GM23338 (cell line): ENCODE data around the gene C17orf50. TPM values are rescaled to one million over a fixed set of nuclear protein-coding genes. Genes with fewer than 3 reads are reported as not detected.

Experiments used
- ATAC-seq: fragments of 200-7000 bp; cut with Tn5 transposase; 3 replicates; pipeline ENCODE4 v1.9.1; 2020
- DNase-seq: peaks from one replicate; pipeline ENCODE4 v3.0.0-alpha.2; 2015; ENCODE audit warnings: low spot score
- H2AFZ ChIP-seq: fragments of 200-600 bp; sonication (generic); 2 replicates; pipeline ENCODE4 v1.8.0; 2016; ENCODE audit warnings: antibody characterized with exemption, mild to moderate bottlenecking, moderate library complexity
- H3F3A ChIP-seq: fragments of 200-600 bp; sonication (generic); replicated peaks from 2 replicates; pipeline ENCODE4 v1.8.0; 2017; ENCODE audit warnings: antibody characterized with exemption, mixed run types, low read depth
- H3K27ac ChIP-seq: fragments of 200-600 bp; sonication (generic); 2 replicates; pipeline ENCODE4 v1.6.1; 2016; ENCODE audit warnings: low read depth
- H3K27me3 ChIP-seq: fragments of 200-600 bp; sonication (generic); 2 replicates; pipeline ENCODE4 v1.8.0; 2016; ENCODE audit warnings: mild to moderate bottlenecking, mixed run types, moderate library complexity; ENCODE audit not compliant: insufficient read depth
- H3K36me3 ChIP-seq: fragments of 200-600 bp; sonication (generic); 2 replicates; pipeline ENCODE4 v1.8.0; 2016; ENCODE audit warnings: mild to moderate bottlenecking; ENCODE audit not compliant: insufficient read depth
- H3K4me1 ChIP-seq: fragments of 200-600 bp; sonication (generic); 2 replicates; pipeline ENCODE4 v1.8.0; 2016; ENCODE audit warnings: mild to moderate bottlenecking, moderate library complexity; ENCODE audit not compliant: insufficient read depth
- H3K4me2 ChIP-seq: fragments of 200-600 bp; sonication (generic); 2 replicates; pipeline ENCODE4 v1.7.1; 2017; ENCODE audit warnings: mixed run types
- H3K4me3 ChIP-seq: fragments of 200-600 bp; sonication (generic); 2 replicates; pipeline ENCODE4 v1.6.1; 2016; ENCODE audit warnings: mixed run types
- H3K79me2 ChIP-seq: fragments of 200-600 bp; sonication (generic); replicated peaks from 2 replicates; pipeline ENCODE4 v1.8.0; 2017; ENCODE audit warnings: mild to moderate bottlenecking; ENCODE audit not compliant: insufficient read depth
- H3K9me2 ChIP-seq: fragments of 200-600 bp; sonication (generic); 2 replicates; pipeline ENCODE4 v1.8.0; 2017; ENCODE audit not compliant: insufficient read depth
- H4K20me1 ChIP-seq: fragments of 200-600 bp; sonication (generic); replicated peaks from 2 replicates; pipeline ENCODE4 v1.8.0; 2017; ENCODE audit warnings: mild to moderate bottlenecking; ENCODE audit not compliant: insufficient read depth
- H3K27ac Mint-ChIP-seq: 2 replicates; pipeline ENCODE4 v1.8.0; 2020; ENCODE audit warnings: inconsistent platforms, mild to moderate bottlenecking, moderate library complexity, mixed read lengths
- H3K27me3 Mint-ChIP-seq: 3 replicates; pipeline ENCODE4 v1.8.0; 2022; ENCODE audit warnings: low read depth, mild to moderate bottlenecking, moderate library complexity, mixed read lengths, inconsistent platforms; ENCODE audit not compliant: insufficient read depth, poor library complexity
- H3K36me3 Mint-ChIP-seq: 3 replicates; pipeline ENCODE4 v1.8.0; 2021; ENCODE audit warnings: low read depth, mild to moderate bottlenecking, inconsistent platforms, moderate library complexity, mixed read lengths
- H3K4me1 Mint-ChIP-seq: 3 replicates; pipeline ENCODE4 v1.8.0; 2020; ENCODE audit warnings: mild to moderate bottlenecking, inconsistent platforms, mixed read lengths
- H3K4me3 Mint-ChIP-seq: 3 replicates; pipeline ENCODE4 v1.8.0; 2021; ENCODE audit warnings: moderate library complexity, mild to moderate bottlenecking, inconsistent platforms, mixed read lengths
- H3K9me3 Mint-ChIP-seq: 3 replicates; pipeline ENCODE4 v1.8.0; 2020; ENCODE audit warnings: moderate library complexity, mild to moderate bottlenecking, inconsistent platforms, mixed read lengths
- CREB1 ChIP-seq: fragments of 250-450 bp; sonication (Bioruptor Pico); IDR thresholded peaks from 2 replicates; pipeline ENCODE4 v1.5.0; 2020; ENCODE audit warnings: low read depth, mild to moderate bottlenecking, moderate library complexity
- CTCF ChIP-seq, 2 experiments: fragments of 200-600 bp in 1 of 2; sonication (generic) in 1 of 2; conservative IDR thresholded peaks; 2 replicates each; pipeline versions ENCODE4 v1.5.1 to v1.6.1; 2016 to 2017; ENCODE audit warnings: antibody characterized with exemption in 2 of 2, low read depth in 2 of 2, mild to moderate bottlenecking in 2 of 2, moderate library complexity in 1 of 2
- ETS1 ChIP-seq: IDR thresholded peaks from 2 replicates; pipeline ENCODE4 v1.6.1; 2016; ENCODE audit warnings: antibody characterized with exemption
- EZH2 ChIP-seq: fragments of 200-600 bp; sonication (generic); IDR thresholded peaks from one replicate; pipeline ENCODE4 v1.8.0; 2017; ENCODE audit warnings: antibody characterized with exemption, mild to moderate bottlenecking, low read depth; ENCODE audit not compliant: unreplicated experiment
- EZH2phosphoT487 ChIP-seq: fragments of 200-600 bp; sonication (generic); IDR thresholded peaks from one replicate; pipeline ENCODE4 v1.8.1; 2018; ENCODE audit warnings: antibody characterized with exemption; ENCODE audit not compliant: unreplicated experiment
- JUNB ChIP-seq: IDR thresholded peaks from one replicate; pipeline ENCODE4 v1.6.1; 2016; ENCODE audit warnings: antibody characterized with exemption; ENCODE audit not compliant: unreplicated experiment
- NANOG ChIP-seq: IDR thresholded peaks from 2 replicates; pipeline ENCODE4 v1.6.1; 2016; ENCODE audit warnings: antibody characterized with exemption, borderline replicate concordance
- POLR2AphosphoS5 ChIP-seq: IDR thresholded peaks from 2 replicates; pipeline ENCODE4 v1.6.1; 2016; ENCODE audit warnings: antibody characterized with exemption, low read depth
- REST ChIP-seq: IDR thresholded peaks from one replicate; pipeline ENCODE4 v1.6.1; 2018; ENCODE audit warnings: antibody characterized with exemption; ENCODE audit not compliant: unreplicated experiment
- STAT1 ChIP-seq: IDR thresholded peaks from one replicate; pipeline ENCODE4 v1.6.1; 2016; ENCODE audit warnings: antibody characterized with exemption; ENCODE audit not compliant: unreplicated experiment
- ZNF114 ChIP-seq: fragments of 250-450 bp; sonication (Bioruptor Pico); IDR thresholded peaks from 2 replicates; pipeline ENCODE4 v1.5.0; 2020; ENCODE audit warnings: mild to moderate bottlenecking, moderate library complexity
- ZNF331 ChIP-seq: fragments of 250-450 bp; sonication (Bioruptor Pico); IDR thresholded peaks from 2 replicates; pipeline ENCODE4 v1.5.0; 2020; ENCODE audit warnings: low read depth, mild to moderate bottlenecking, moderate library complexity
- polyA plus RNA-seq: library from polyadenylated mRNA; unstranded; fragments of >200 nt; fragmentation: Nextera tagmentation; extraction: Ambion mirVana; gene quantifications from 2 replicates; pipeline ENCODE4 v1.2.1, GENCODE V29; 2016
- total RNA-seq: library from RNA; depleted of rRNA; stranded (reverse); fragments of >200 nt; shearing (Covaris generic); gene quantifications from 2 replicates; pipeline ENCODE4 v1.2.3, GENCODE V29; 2014
- TF ChIP-seq, protein P1 (sequence below): fragments of 250-450 bp; sonication (Bioruptor Pico); IDR thresholded peaks from 2 replicates; pipeline ENCODE4 v1.5.0; 2020; ENCODE audit warnings: mild to moderate bottlenecking, moderate library complexity

Gene C17orf50
- total and polyA plus RNA-seq, 2 experiments from 2014 or later = 0.74 to 1.6 TPM

- DNase-seq = no peak
- Histone ChIP-seq H3F3A (peaks cover 3% of the 10 kb centered on the region; the same call in 1 of the 2 replicates), H3K4me1 (peaks cover 9% of the 10 kb centered on the region; the same call in 1 of the 2 replicates), H3K4me2 (no peak overlapping the region), H4K20me1 (no peaks in the 10 kb centered on the region; the same call in 1 of the 2 replicates), H3K9me2 (peaks cover under 1% of the 10 kb centered on the region; the same call in 1 of the 2 replicates), H3K27ac (no peak overlapping the region), H3K36me3 (no peaks in the 10 kb centered on the region), H2AFZ (no peak overlapping the region), H3K79me2 (no peaks in the 10 kb centered on the region), H3K27me3 (peaks cover 46% of the 10 kb centered on the region), H3K4me3 (no peak overlapping the region)
- Mint-ChIP-seq H3K27me3 (peaks cover 36% of the 10 kb centered on the region), H3K4me1 (peaks cover 25% of the 10 kb centered on the region), H3K36me3 (0 out of 3 replicates have a peak, but pooled peaks cover 2% of the 10 kb centered on the region), H3K9me3 (peaks cover 2% of the 10 kb centered on the region; the same call in 2 of the 3 replicates), H3K4me3 (no peak overlapping the region), H3K27ac (no peak overlapping the region)
- ATAC-seq = no peak
- TF ChIP-seq NANOG (no peak), ZNF331 (no peak), POLR2AphosphoS5 (no peak), REST (no peak), EZH2phosphoT487 (no peak), ETS1 (no peak), JUNB (no peak), STAT1 (no peak), CREB1 (CRISPR knock-in tag) (no peak), EZH2 (no peak), CTCF (conservative IDR thresholded peaks at IDR 0.05; ENCODE audit: low read depth in 2 of 2) (no peak), ZNF114 (CRISPR knock-in tag) (no peak)
- TF ChIP-seq, protein P1, sequence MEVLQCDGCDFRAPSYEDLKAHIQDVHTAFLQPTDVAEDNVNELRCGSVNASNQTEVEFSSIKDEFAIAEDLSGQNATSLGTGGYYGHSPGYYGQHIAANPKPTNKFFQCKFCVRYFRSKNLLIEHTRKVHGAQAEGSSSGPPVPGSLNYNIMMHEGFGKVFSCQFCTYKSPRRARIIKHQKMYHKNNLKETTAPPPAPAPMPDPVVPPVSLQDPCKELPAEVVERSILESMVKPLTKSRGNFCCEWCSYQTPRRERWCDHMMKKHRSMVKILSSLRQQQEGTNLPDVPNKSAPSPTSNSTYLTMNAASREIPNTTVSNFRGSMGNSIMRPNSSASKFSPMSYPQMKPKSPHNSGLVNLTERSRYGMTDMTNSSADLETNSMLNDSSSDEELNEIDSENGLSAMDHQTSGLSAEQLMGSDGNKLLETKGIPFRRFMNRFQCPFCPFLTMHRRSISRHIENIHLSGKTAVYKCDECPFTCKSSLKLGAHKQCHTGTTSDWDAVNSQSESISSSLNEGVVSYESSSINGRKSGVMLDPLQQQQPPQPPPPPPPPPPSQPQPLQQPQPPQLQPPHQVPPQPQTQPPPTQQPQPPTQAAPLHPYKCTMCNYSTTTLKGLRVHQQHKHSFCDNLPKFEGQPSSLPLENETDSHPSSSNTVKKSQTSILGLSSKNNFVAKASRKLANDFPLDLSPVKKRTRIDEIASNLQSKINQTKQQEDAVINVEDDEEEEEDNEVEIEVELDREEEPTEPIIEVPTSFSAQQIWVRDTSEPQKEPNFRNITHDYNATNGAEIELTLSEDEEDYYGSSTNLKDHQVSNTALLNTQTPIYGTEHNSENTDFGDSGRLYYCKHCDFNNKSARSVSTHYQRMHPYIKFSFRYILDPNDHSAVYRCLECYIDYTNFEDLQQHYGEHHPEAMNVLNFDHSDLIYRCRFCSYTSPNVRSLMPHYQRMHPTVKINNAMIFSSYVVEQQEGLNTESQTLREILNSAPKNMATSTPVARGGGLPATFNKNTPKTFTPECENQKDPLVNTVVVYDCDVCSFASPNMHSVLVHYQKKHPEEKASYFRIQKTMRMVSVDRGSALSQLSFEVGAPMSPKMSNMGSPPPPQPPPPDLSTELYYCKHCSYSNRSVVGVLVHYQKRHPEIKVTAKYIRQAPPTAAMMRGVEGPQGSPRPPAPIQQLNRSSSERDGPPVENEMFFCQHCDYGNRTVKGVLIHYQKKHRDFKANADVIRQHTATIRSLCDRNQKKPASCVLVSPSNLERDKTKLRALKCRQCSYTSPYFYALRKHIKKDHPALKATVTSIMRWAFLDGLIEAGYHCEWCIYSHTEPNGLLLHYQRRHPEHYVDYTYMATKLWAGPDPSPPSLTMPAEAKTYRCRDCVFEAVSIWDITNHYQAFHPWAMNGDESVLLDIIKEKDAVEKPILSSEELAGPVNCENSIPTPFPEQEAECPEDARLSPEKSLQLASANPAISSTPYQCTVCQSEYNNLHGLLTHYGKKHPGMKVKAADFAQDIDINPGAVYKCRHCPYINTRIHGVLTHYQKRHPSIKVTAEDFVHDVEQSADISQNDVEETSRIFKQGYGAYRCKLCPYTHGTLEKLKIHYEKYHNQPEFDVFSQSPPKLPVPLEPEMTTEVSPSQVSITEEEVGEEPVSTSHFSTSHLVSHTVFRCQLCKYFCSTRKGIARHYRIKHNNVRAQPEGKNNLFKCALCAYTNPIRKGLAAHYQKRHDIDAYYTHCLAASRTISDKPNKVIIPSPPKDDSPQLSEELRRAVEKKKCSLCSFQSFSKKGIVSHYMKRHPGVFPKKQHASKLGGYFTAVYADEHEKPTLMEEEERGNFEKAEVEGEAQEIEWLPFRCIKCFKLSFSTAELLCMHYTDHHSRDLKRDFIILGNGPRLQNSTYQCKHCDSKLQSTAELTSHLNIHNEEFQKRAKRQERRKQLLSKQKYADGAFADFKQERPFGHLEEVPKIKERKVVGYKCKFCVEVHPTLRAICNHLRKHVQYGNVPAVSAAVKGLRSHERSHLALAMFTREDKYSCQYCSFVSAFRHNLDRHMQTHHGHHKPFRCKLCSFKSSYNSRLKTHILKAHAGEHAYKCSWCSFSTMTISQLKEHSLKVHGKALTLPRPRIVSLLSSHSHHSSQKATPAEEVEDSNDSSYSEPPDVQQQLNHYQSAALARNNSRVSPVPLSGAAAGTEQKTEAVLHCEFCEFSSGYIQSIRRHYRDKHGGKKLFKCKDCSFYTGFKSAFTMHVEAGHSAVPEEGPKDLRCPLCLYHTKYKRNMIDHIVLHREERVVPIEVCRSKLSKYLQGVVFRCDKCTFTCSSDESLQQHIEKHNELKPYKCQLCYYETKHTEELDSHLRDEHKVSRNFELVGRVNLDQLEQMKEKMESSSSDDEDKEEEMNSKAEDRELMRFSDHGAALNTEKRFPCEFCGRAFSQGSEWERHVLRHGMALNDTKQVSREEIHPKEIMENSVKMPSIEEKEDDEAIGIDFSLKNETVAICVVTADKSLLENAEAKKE = no peak
Observed at GRCh38 chr17:35745749-35746320, 14.9 kb upstream of the C17orf50 start.
